ENCODE measurements around the gene NID1.

NID1 gene

GRCh38 chr1:235955777-235956176 lies 109.1 kb downstream of the NID1 start:
- Histone ChIP-seq H3K9me3 (ENCODE audit: insufficient read depth, low read length) (no peaks in the 10 kb centered on the region), H3K27me3 (ENCODE audit: insufficient read depth, insufficient read length) (no peaks in the 10 kb centered on the region), H3K36me3 (ENCODE audit: insufficient read depth, insufficient read length, low read length) (no peaks in the 10 kb centered on the region), H3K9ac (ENCODE audit: insufficient read length, low read depth) (no peak overlapping the region), H3K4me3 (ENCODE audit: insufficient read length, low read depth) (no peak overlapping the region), H3K4me1 (ENCODE audit: insufficient read depth, insufficient read length) (peaks cover 7% of the 10 kb centered on the region)
- TF ChIP-seq SUZ12 (IDR thresholded peaks at IDR 0.05; ENCODE audit: extremely low read depth, insufficient read depth, insufficient read length) (no peak), ZNF274 (IDR thresholded peaks at IDR 0.05; ENCODE audit: low read depth, low read length) (no peak), YY1 (IDR thresholded peaks at IDR 0.05; ENCODE audit: insufficient read depth, insufficient read length) (no peak)
- no peak for DNase-seq (ENCODE audit: low read depth, low spot score)

GRCh38 chr1:235954306-235955283 lies 110.3 kb downstream of the NID1 start:
- no peak overlapping the region for H3K4me3 ChIP-seq (ENCODE audit: insufficient read length, low read depth)
- H3K4me1 ChIP-seq (ENCODE audit: insufficient read depth, insufficient read length): peaks cover 7% of the 10 kb centered on the region
- H3K27me3 ChIP-seq (ENCODE audit: insufficient read depth, insufficient read length): no peaks in the 10 kb centered on the region
- H3K9ac ChIP-seq (ENCODE audit: insufficient read length, low read depth): no peak overlapping the region
- TF ChIP-seq ZNF274 (IDR thresholded peaks at IDR 0.05; ENCODE audit: low read depth, low read length): no peak
- no peak for TF ChIP-seq YY1 (IDR thresholded peaks at IDR 0.05; ENCODE audit: insufficient read depth, insufficient read length)
- TF ChIP-seq SUZ12 (IDR thresholded peaks at IDR 0.05; ENCODE audit: extremely low read depth, insufficient read depth, insufficient read length): no peak
- DNase-seq (ENCODE audit: low read depth, low spot score): no peak
- H3K36me3 ChIP-seq (ENCODE audit: insufficient read depth, insufficient read length, low read length): no peaks in the 10 kb centered on the region
- H3K9me3 ChIP-seq (ENCODE audit: insufficient read depth, low read length): no peaks in the 10 kb centered on the region

- TF ChIP-seq ZNF274 (IDR thresholded peaks at IDR 0.05; ENCODE audit: low read depth, low read length) (no peak), YY1 (IDR thresholded peaks at IDR 0.05; ENCODE audit: insufficient read depth, insufficient read length) (no peak), SUZ12 (IDR thresholded peaks at IDR 0.05; ENCODE audit: extremely low read depth, insufficient read depth, insufficient read length) (no peak)
These were observed 111.1 kb downstream of the NID1 start for GRCh38 chr1:235953801-235954200.

DNA sequence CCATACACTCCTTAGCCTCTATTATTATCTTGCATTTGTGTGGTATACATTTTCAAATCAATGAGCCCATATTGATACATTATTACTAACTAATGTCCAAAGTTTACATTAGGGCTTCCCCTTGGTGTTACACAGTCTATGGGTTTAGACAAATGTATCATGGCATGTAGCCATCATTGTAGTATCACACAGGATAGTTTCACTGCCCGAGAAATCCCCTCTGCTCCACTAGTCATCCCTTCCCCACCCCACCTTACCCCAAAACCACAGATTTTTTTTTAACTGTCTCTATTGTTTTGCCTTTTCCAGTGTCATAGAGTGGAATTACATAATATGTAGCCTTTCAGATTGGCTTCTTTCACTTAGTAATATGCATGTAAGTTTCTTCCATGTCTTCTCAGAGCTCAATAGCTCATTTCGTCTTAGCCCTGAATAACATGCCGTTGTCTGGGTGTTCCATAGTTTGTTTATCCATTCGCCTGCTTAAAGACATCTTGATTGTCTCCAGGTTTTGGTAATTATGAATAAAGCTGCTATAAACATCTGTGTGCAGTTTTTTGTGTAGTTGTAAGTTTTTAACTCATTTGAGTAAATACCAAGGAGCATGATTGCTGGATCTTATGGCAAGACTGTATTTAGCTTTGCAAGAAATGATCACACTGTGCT lies 111.8 kb downstream of the NID1 start:
- no peak overlapping the region for H3K9ac ChIP-seq (ENCODE audit: insufficient read length, low read depth)
- no peak for DNase-seq (ENCODE audit: low read depth, low spot score)

More at GRCh38 chr1:235953801-235954200, 111.1 kb downstream of the NID1 start:
- Histone ChIP-seq H3K9me3 (ENCODE audit: insufficient read depth, low read length) (no peaks in the 10 kb centered on the region), H3K27me3 (ENCODE audit: insufficient read depth, insufficient read length) (no peaks in the 10 kb centered on the region), H3K36me3 (ENCODE audit: insufficient read depth, insufficient read length, low read length) (no peaks in the 10 kb centered on the region), H3K9ac (ENCODE audit: insufficient read length, low read depth) (no peak overlapping the region), H3K4me3 (ENCODE audit: insufficient read length, low read depth) (no peak overlapping the region), H3K4me1 (ENCODE audit: insufficient read depth, insufficient read length) (peaks cover 7% of the 10 kb centered on the region)
- no peak for DNase-seq (ENCODE audit: low read depth, low spot score)

GRCh38 chr1:235951661-235952060 lies 113.2 kb downstream of the NID1 start:
- peaks cover 7% of the 10 kb centered on the region for H3K4me1 ChIP-seq (ENCODE audit: insufficient read depth, insufficient read length)
- H3K27me3 ChIP-seq (ENCODE audit: insufficient read depth, insufficient read length): no peaks in the 10 kb centered on the region
- H3K9me3 ChIP-seq (ENCODE audit: insufficient read depth, low read length): no peaks in the 10 kb centered on the region
- TF ChIP-seq SUZ12 (IDR thresholded peaks at IDR 0.05; ENCODE audit: extremely low read depth, insufficient read depth, insufficient read length) (no peak), YY1 (IDR thresholded peaks at IDR 0.05; ENCODE audit: insufficient read depth, insufficient read length) (no peak), ZNF274 (IDR thresholded peaks at IDR 0.05; ENCODE audit: low read depth, low read length) (no peak)
- H3K4me3 ChIP-seq (ENCODE audit: insufficient read length, low read depth): no peak overlapping the region
- H3K9ac ChIP-seq (ENCODE audit: insufficient read length, low read depth): no peak overlapping the region
- no peaks in the 10 kb centered on the region for H3K36me3 ChIP-seq (ENCODE audit: insufficient read depth, insufficient read length, low read length)
- no peak for DNase-seq (ENCODE audit: low read depth, low spot score)

More for the DNA sequence above, 111.8 kb downstream of the NID1 start:
- Histone ChIP-seq H3K4me1 (ENCODE audit: insufficient read depth, insufficient read length) (peaks cover 7% of the 10 kb centered on the region), H3K36me3 (ENCODE audit: insufficient read depth, insufficient read length, low read length) (no peaks in the 10 kb centered on the region), H3K27me3 (ENCODE audit: insufficient read depth, insufficient read length) (no peaks in the 10 kb centered on the region), H3K9me3 (ENCODE audit: insufficient read depth, low read length) (no peaks in the 10 kb centered on the region), H3K4me3 (ENCODE audit: insufficient read length, low read depth) (no peak overlapping the region)
- TF ChIP-seq YY1 (IDR thresholded peaks at IDR 0.05; ENCODE audit: insufficient read depth, insufficient read length): no peak
- no peak for TF ChIP-seq SUZ12 (IDR thresholded peaks at IDR 0.05; ENCODE audit: extremely low read depth, insufficient read depth, insufficient read length)
- TF ChIP-seq ZNF274 (IDR thresholded peaks at IDR 0.05; ENCODE audit: low read depth, low read length): no peak

DNA sequence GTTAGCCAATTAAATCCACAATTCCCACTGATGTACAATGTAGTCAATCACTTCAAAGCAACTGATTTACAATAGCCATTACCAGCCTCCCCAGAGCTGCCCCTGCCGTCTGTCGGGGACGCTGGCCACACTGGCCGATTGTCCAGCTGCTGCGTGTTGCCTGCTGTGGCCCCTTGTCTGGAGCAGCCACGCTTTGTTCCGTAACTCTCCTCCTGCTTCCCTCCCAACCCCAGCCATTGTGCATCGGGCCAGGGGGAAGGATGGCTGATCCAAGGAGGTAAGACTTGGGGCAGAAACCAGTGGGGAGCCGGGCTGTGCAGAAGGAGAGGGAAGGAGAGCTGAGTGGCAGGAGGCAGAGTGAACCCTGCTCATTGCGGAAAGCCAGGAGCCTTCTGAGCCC lies 114.6 kb downstream of the NID1 start:
- no peak for DNase-seq (ENCODE audit: low read depth, low spot score)
- Histone ChIP-seq H3K4me3 (ENCODE audit: insufficient read length, low read depth) (no peak overlapping the region), H3K27me3 (ENCODE audit: insufficient read depth, insufficient read length) (no peaks in the 10 kb centered on the region), H3K9ac (ENCODE audit: insufficient read length, low read depth) (no peak overlapping the region), H3K36me3 (ENCODE audit: insufficient read depth, insufficient read length, low read length) (no peaks in the 10 kb centered on the region), H3K4me1 (ENCODE audit: insufficient read depth, insufficient read length) (peaks cover 7% of the 10 kb centered on the region), H3K9me3 (ENCODE audit: insufficient read depth, low read length) (no peaks in the 10 kb centered on the region)
- no peak for TF ChIP-seq YY1 (IDR thresholded peaks at IDR 0.05; ENCODE audit: insufficient read depth, insufficient read length)
- TF ChIP-seq SUZ12 (IDR thresholded peaks at IDR 0.05; ENCODE audit: extremely low read depth, insufficient read depth, insufficient read length): no peak
- no peak for TF ChIP-seq ZNF274 (IDR thresholded peaks at IDR 0.05; ENCODE audit: low read depth, low read length)

All from NT2/D1 (cell line).